Measurements from ENCODE around the gene ARHGAP26.

ARHGAP26 gene

GRCh38 chr5:142801495-142801871 lies 31.3 kb downstream of the ARHGAP26 start:
- TF ChIP-seq FOXP2 (optimal IDR thresholded peaks at IDR 0.05; ENCODE audit: borderline replicate concordance, extremely low read depth, extremely low read length, insufficient read depth), result no peak
- no peak for TF ChIP-seq REST (IDR thresholded peaks at IDR 0.05; ENCODE audit: insufficient read depth in 1 of 2, low read depth in 2 of 2, low read length in 2 of 2)
- no peak for TF ChIP-seq POLR2AphosphoS5 (IDR thresholded peaks at IDR 0.05; ENCODE audit: low read depth, low read length)
- no peak for TF ChIP-seq TAF1 (IDR thresholded peaks at IDR 0.05; ENCODE audit: borderline replicate concordance, insufficient read depth, low read length)
- TF ChIP-seq SIN3A (IDR thresholded peaks at IDR 0.05; ENCODE audit: borderline replicate concordance, insufficient read depth, low read length), result no peak

GRCh38 chr5:142803428-142804125 lies 33.4 kb downstream of the ARHGAP26 start:
- TF ChIP-seq FOXP2 (optimal IDR thresholded peaks at IDR 0.05; ENCODE audit: borderline replicate concordance, extremely low read depth, extremely low read length, insufficient read depth) (no peak), SIN3A (IDR thresholded peaks at IDR 0.05; ENCODE audit: borderline replicate concordance, insufficient read depth, low read length) (no peak), REST (IDR thresholded peaks at IDR 0.05; ENCODE audit: insufficient read depth in 1 of 2, low read depth in 2 of 2, low read length in 2 of 2) (no peak), TAF1 (IDR thresholded peaks at IDR 0.05; ENCODE audit: borderline replicate concordance, insufficient read depth, low read length) (no peak), POLR2AphosphoS5 (IDR thresholded peaks at IDR 0.05; ENCODE audit: low read depth, low read length) (no peak)

GRCh38 chr5:142805339-142805738 lies 35.2 kb downstream of the ARHGAP26 start:
- TF ChIP-seq FOXP2 (optimal IDR thresholded peaks at IDR 0.05; ENCODE audit: borderline replicate concordance, extremely low read depth, extremely low read length, insufficient read depth), result no peak
- TF ChIP-seq TAF1 (IDR thresholded peaks at IDR 0.05; ENCODE audit: borderline replicate concordance, insufficient read depth, low read length), result no peak
- TF ChIP-seq POLR2AphosphoS5 (IDR thresholded peaks at IDR 0.05; ENCODE audit: low read depth, low read length), result no peak
- no peak for TF ChIP-seq REST (IDR thresholded peaks at IDR 0.05; ENCODE audit: insufficient read depth in 1 of 2, low read depth in 2 of 2, low read length in 2 of 2)
- TF ChIP-seq SIN3A (IDR thresholded peaks at IDR 0.05; ENCODE audit: borderline replicate concordance, insufficient read depth, low read length), result no peak

- TF ChIP-seq POLR2AphosphoS5 (IDR thresholded peaks at IDR 0.05; ENCODE audit: low read depth, low read length) (no peak), SIN3A (IDR thresholded peaks at IDR 0.05; ENCODE audit: borderline replicate concordance, insufficient read depth, low read length) (no peak), FOXP2 (optimal IDR thresholded peaks at IDR 0.05; ENCODE audit: borderline replicate concordance, extremely low read depth, extremely low read length, insufficient read depth) (no peak), REST (IDR thresholded peaks at IDR 0.05; ENCODE audit: insufficient read depth in 1 of 2, low read depth in 2 of 2, low read length in 2 of 2) (no peak), TAF1 (IDR thresholded peaks at IDR 0.05; ENCODE audit: borderline replicate concordance, insufficient read depth, low read length) (no peak)
These were observed 36.7 kb downstream of the ARHGAP26 start for GRCh38 chr5:142806841-142807267.

Data from PFSK-1 (cell line).